ENCODE measurements around the gene DPM3.

DNA sequence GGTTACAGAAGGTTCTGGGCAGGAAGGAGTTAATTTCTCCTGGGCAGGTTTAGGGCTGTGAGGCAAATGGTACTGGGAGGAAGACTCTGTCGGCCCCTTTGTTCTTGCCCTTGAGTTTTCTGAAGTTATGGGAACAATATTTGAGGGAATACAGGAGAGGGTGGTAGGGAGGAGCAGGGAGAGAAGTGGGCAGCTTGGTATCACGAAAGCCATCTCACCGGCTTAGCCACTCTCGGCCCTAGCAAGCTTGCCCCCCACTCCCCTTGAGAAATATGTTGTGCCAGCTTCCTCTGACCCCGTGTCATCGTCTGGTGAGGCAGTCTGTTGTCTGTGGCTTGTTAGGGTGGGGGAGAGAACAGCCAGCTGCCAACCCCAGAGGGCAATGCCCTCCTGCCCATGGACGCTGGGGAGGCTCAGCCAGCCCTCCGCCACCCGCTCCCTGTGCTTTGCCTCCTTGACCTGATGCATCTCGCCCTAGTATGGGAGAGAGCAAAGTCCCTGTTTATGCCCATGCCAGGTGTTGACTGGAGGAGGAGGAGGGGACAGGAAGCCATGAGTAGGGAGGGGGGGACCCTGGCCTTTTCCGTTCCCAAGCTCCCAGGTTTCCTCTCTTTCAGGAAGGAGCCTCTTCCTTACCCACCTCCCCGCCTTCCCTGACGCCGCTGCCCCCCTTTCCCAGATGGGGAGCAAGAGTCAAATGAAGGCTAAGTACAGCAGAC is 11.4 kb downstream of the DPM3 start:
- TF ChIP-seq, protein P1, sequence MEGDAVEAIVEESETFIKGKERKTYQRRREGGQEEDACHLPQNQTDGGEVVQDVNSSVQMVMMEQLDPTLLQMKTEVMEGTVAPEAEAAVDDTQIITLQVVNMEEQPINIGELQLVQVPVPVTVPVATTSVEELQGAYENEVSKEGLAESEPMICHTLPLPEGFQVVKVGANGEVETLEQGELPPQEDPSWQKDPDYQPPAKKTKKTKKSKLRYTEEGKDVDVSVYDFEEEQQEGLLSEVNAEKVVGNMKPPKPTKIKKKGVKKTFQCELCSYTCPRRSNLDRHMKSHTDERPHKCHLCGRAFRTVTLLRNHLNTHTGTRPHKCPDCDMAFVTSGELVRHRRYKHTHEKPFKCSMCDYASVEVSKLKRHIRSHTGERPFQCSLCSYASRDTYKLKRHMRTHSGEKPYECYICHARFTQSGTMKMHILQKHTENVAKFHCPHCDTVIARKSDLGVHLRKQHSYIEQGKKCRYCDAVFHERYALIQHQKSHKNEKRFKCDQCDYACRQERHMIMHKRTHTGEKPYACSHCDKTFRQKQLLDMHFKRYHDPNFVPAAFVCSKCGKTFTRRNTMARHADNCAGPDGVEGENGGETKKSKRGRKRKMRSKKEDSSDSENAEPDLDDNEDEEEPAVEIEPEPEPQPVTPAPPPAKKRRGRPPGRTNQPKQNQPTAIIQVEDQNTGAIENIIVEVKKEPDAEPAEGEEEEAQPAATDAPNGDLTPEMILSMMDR (conservative IDR thresholded peaks at IDR 0.05; ENCODE audit: low read length), result no peak
- no peak for TF ChIP-seq EZH2phosphoT487 (IDR thresholded peaks at IDR 0.05; ENCODE audit: borderline replicate concordance)
